Measurements from ENCODE around the gene USP25. TPM values are rescaled to one million over a fixed set of nuclear protein-coding genes. Genes with fewer than 3 reads are reported as not detected.

The USP25 gene
- total and polyA plus RNA-seq, 2 experiments from 2014 or later, result 11.8 to 49.2 TPM

DNA sequence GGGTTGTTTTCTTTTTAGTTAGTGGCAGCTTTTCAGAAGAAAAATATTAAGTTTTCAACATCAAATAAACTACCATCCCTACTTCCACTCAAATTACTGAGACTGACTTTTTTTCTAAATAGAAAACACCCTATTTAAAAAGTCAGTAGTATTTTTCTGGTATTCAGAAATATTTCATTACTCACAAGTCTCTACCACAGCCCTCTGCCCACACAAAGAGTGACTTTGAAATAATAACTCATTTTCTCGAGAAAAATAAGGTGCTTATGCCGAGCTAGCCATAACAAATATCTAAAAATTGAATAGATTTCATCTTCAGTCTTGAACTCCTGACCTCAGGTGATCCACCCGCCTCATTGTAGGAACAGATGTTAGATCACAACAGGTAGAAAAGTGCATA, 41.8 kb upstream of the USP25 start:
- Mint-ChIP-seq H3K27ac (no peak overlapping the region), H3K4me1 (no peaks in the 10 kb centered on the region), H3K36me3 (ENCODE audit: low read depth) (no peaks in the 10 kb centered on the region), H3K4me3 (no peak overlapping the region), H3K27me3 (ENCODE audit: insufficient read depth, low read depth, poor library complexity) (no peaks in the 10 kb centered on the region), H3K9me3 (no peaks in the 10 kb centered on the region)
- DNase-seq (ENCODE audit: low spot score), result no peak
- H3K9me2 ChIP-seq (ENCODE audit: insufficient read depth), result no peaks in the 10 kb centered on the region; the same call in none of the 2 replicates
- H3K4me1 ChIP-seq (ENCODE audit: insufficient read depth), result no peaks in the 10 kb centered on the region
- TF ChIP-seq POLR2AphosphoS5 (IDR thresholded peaks at IDR 0.05; ENCODE audit: low read depth) (no peak), CREB1 (CRISPR knock-in tag; IDR thresholded peaks at IDR 0.05; ENCODE audit: low read depth) (no peak), STAT1 (IDR thresholded peaks at IDR 0.05; ENCODE audit: unreplicated experiment) (no peak), NANOG (IDR thresholded peaks at IDR 0.05; ENCODE audit: borderline replicate concordance) (no peak), ZNF331 (CRISPR knock-in tag; IDR thresholded peaks at IDR 0.05; ENCODE audit: low read depth) (no peak), ZNF114 (CRISPR knock-in tag; IDR thresholded peaks at IDR 0.05) (no peak), JUNB (IDR thresholded peaks at IDR 0.05; ENCODE audit: unreplicated experiment) (no peak), EZH2 (IDR thresholded peaks at IDR 0.05; ENCODE audit: low read depth, unreplicated experiment) (no peak), EZH2phosphoT487 (IDR thresholded peaks at IDR 0.05; ENCODE audit: unreplicated experiment) (no peak)
- TF ChIP-seq, protein P1, sequence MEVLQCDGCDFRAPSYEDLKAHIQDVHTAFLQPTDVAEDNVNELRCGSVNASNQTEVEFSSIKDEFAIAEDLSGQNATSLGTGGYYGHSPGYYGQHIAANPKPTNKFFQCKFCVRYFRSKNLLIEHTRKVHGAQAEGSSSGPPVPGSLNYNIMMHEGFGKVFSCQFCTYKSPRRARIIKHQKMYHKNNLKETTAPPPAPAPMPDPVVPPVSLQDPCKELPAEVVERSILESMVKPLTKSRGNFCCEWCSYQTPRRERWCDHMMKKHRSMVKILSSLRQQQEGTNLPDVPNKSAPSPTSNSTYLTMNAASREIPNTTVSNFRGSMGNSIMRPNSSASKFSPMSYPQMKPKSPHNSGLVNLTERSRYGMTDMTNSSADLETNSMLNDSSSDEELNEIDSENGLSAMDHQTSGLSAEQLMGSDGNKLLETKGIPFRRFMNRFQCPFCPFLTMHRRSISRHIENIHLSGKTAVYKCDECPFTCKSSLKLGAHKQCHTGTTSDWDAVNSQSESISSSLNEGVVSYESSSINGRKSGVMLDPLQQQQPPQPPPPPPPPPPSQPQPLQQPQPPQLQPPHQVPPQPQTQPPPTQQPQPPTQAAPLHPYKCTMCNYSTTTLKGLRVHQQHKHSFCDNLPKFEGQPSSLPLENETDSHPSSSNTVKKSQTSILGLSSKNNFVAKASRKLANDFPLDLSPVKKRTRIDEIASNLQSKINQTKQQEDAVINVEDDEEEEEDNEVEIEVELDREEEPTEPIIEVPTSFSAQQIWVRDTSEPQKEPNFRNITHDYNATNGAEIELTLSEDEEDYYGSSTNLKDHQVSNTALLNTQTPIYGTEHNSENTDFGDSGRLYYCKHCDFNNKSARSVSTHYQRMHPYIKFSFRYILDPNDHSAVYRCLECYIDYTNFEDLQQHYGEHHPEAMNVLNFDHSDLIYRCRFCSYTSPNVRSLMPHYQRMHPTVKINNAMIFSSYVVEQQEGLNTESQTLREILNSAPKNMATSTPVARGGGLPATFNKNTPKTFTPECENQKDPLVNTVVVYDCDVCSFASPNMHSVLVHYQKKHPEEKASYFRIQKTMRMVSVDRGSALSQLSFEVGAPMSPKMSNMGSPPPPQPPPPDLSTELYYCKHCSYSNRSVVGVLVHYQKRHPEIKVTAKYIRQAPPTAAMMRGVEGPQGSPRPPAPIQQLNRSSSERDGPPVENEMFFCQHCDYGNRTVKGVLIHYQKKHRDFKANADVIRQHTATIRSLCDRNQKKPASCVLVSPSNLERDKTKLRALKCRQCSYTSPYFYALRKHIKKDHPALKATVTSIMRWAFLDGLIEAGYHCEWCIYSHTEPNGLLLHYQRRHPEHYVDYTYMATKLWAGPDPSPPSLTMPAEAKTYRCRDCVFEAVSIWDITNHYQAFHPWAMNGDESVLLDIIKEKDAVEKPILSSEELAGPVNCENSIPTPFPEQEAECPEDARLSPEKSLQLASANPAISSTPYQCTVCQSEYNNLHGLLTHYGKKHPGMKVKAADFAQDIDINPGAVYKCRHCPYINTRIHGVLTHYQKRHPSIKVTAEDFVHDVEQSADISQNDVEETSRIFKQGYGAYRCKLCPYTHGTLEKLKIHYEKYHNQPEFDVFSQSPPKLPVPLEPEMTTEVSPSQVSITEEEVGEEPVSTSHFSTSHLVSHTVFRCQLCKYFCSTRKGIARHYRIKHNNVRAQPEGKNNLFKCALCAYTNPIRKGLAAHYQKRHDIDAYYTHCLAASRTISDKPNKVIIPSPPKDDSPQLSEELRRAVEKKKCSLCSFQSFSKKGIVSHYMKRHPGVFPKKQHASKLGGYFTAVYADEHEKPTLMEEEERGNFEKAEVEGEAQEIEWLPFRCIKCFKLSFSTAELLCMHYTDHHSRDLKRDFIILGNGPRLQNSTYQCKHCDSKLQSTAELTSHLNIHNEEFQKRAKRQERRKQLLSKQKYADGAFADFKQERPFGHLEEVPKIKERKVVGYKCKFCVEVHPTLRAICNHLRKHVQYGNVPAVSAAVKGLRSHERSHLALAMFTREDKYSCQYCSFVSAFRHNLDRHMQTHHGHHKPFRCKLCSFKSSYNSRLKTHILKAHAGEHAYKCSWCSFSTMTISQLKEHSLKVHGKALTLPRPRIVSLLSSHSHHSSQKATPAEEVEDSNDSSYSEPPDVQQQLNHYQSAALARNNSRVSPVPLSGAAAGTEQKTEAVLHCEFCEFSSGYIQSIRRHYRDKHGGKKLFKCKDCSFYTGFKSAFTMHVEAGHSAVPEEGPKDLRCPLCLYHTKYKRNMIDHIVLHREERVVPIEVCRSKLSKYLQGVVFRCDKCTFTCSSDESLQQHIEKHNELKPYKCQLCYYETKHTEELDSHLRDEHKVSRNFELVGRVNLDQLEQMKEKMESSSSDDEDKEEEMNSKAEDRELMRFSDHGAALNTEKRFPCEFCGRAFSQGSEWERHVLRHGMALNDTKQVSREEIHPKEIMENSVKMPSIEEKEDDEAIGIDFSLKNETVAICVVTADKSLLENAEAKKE (CRISPR knock-in tag; IDR thresholded peaks at IDR 0.05), result no peak
- TF ChIP-seq, protein P2, sequence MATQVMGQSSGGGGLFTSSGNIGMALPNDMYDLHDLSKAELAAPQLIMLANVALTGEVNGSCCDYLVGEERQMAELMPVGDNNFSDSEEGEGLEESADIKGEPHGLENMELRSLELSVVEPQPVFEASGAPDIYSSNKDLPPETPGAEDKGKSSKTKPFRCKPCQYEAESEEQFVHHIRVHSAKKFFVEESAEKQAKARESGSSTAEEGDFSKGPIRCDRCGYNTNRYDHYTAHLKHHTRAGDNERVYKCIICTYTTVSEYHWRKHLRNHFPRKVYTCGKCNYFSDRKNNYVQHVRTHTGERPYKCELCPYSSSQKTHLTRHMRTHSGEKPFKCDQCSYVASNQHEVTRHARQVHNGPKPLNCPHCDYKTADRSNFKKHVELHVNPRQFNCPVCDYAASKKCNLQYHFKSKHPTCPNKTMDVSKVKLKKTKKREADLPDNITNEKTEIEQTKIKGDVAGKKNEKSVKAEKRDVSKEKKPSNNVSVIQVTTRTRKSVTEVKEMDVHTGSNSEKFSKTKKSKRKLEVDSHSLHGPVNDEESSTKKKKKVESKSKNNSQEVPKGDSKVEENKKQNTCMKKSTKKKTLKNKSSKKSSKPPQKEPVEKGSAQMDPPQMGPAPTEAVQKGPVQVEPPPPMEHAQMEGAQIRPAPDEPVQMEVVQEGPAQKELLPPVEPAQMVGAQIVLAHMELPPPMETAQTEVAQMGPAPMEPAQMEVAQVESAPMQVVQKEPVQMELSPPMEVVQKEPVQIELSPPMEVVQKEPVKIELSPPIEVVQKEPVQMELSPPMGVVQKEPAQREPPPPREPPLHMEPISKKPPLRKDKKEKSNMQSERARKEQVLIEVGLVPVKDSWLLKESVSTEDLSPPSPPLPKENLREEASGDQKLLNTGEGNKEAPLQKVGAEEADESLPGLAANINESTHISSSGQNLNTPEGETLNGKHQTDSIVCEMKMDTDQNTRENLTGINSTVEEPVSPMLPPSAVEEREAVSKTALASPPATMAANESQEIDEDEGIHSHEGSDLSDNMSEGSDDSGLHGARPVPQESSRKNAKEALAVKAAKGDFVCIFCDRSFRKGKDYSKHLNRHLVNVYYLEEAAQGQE (IDR thresholded peaks at IDR 0.05; ENCODE audit: unreplicated experiment), result no peak
- TF ChIP-seq, protein P3, sequence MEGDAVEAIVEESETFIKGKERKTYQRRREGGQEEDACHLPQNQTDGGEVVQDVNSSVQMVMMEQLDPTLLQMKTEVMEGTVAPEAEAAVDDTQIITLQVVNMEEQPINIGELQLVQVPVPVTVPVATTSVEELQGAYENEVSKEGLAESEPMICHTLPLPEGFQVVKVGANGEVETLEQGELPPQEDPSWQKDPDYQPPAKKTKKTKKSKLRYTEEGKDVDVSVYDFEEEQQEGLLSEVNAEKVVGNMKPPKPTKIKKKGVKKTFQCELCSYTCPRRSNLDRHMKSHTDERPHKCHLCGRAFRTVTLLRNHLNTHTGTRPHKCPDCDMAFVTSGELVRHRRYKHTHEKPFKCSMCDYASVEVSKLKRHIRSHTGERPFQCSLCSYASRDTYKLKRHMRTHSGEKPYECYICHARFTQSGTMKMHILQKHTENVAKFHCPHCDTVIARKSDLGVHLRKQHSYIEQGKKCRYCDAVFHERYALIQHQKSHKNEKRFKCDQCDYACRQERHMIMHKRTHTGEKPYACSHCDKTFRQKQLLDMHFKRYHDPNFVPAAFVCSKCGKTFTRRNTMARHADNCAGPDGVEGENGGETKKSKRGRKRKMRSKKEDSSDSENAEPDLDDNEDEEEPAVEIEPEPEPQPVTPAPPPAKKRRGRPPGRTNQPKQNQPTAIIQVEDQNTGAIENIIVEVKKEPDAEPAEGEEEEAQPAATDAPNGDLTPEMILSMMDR (conservative IDR thresholded peaks at IDR 0.05; ENCODE audit: low read depth in 2 of 2), result no peak
- TF ChIP-seq, protein P4, sequence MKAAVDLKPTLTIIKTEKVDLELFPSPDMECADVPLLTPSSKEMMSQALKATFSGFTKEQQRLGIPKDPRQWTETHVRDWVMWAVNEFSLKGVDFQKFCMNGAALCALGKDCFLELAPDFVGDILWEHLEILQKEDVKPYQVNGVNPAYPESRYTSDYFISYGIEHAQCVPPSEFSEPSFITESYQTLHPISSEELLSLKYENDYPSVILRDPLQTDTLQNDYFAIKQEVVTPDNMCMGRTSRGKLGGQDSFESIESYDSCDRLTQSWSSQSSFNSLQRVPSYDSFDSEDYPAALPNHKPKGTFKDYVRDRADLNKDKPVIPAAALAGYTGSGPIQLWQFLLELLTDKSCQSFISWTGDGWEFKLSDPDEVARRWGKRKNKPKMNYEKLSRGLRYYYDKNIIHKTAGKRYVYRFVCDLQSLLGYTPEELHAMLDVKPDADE (IDR thresholded peaks at IDR 0.05), result no peak
- no peaks in the 10 kb centered on the region for H3K36me3 ChIP-seq (ENCODE audit: insufficient read depth)
- no peak overlapping the region for H2AFZ ChIP-seq
- H3F3A ChIP-seq (replicated peaks; ENCODE audit: low read depth), result no peaks in the 10 kb centered on the region
- ATAC-seq, result no peak
- no peak overlapping the region for H3K27ac ChIP-seq (ENCODE audit: low read depth)
- no peak overlapping the region for H3K4me3 ChIP-seq
- H3K27me3 ChIP-seq (ENCODE audit: insufficient read depth), result no peaks in the 10 kb centered on the region
- no peaks in the 10 kb centered on the region for H3K79me2 ChIP-seq (replicated peaks; ENCODE audit: insufficient read depth)
- H3K4me2 ChIP-seq, result no peak overlapping the region
- no peaks in the 10 kb centered on the region for H4K20me1 ChIP-seq (replicated peaks; ENCODE audit: insufficient read depth)

Data from GM23338 (cell line).